Vagina (tissue), 2 donors: ENCODE measurements around the gene WDR70.

ENCODE experiments used
- CTCF ChIP-seq, 3 experiments: fragments of 450-650 bp in 2 of 3; fragments of 200-600 bp in 1 of 3; sonication (generic) in 1 of 3; IDR thresholded peaks; one replicate each; pipeline ENCODE4 v1.5.1; 2017 to 2019; ENCODE audit warnings: antibody characterized with exemption in 3 of 3, mild to moderate bottlenecking in 2 of 3, moderate library complexity in 2 of 3
- POLR2A ChIP-seq, 2 donors: fragments of 450-650 bp; IDR thresholded peaks; one replicate each; pipeline ENCODE4 v1.6.1; 2017; ENCODE audit warnings: antibody characterized with exemption in 2 of 2, mild to moderate bottlenecking in 2 of 2, moderate library complexity in 2 of 2
- POLR2AphosphoS5 ChIP-seq, 2 donors: sonication (generic); formaldehyde crosslinking; IDR thresholded peaks; one replicate each; pipeline ENCODE4 v1.9.0; 2017; ENCODE audit warnings: antibody characterized with exemption in 2 of 2, mild to moderate bottlenecking in 2 of 2, low read depth in 1 of 2; ENCODE audit not compliant: insufficient read depth in 1 of 2

GRCh38 chr5:37552770-37553719 lies 173.9 kb downstream of the WDR70 start:
- TF ChIP-seq POLR2A (IDR thresholded peaks at IDR 0.05) (no peak), CTCF (IDR thresholded peaks at IDR 0.05) (no peak), POLR2AphosphoS5 (IDR thresholded peaks at IDR 0.05; ENCODE audit: insufficient read depth in 1 of 2, low read depth in 1 of 2) (no peak)
